Suppressor macrophage treated with lipopolysaccharide for 1 hour (primary cell): ENCODE measurements around the gene DLGAP1.
A peak's percentile ranks its signal among the peaks of the same experiment; 100 is the strongest.

Experiments
- DNase-seq, 3 donors: peaks; one replicate each; pipeline ENCODE4 v3.0.0-alpha.2; 2020 to 2022

The DLGAP1 gene

GRCh38 chr18:3453540-3454364 is 1001.4 kb downstream of the DLGAP1 start:
- DNase-seq, result peak; percentile 52 to 74 (median 71)

- no peak for DNase-seq
These were observed 1002.2 kb downstream of the DLGAP1 start for GRCh38 chr18:3452750-3453539.

GRCh38 chr18:3451989-3452749 is 1002.9 kb downstream of the DLGAP1 start:
- DNase-seq, result peak; percentile 50 to 69 (median 56)

- DNase-seq, result peak; percentile 96 to 98 (median 96)
These were observed 1003.7 kb downstream of the DLGAP1 start for GRCh38 chr18:3451183-3451988.

GRCh38 chr18:3450799-3451182 is 1004.3 kb downstream of the DLGAP1 start:
- DNase-seq, result no peak

- peak; percentile 65 to 81 (median 68) for DNase-seq
These were observed 1004.9 kb downstream of the DLGAP1 start, which contains the start of gene TGIF1 for GRCh38 chr18:3450012-3450798. Gene TGIF1 (plus strand): TSS chr18:3450172. CDS start chr18:3450490, 318 bp downstream.

GRCh38 chr18:3449512-3450011 is 1005.5 kb downstream of the DLGAP1 start:
- DNase-seq, result no peak

GRCh38 chr18:3448838-3449511 is 1006.1 kb downstream of the DLGAP1 start:
- peak; percentile 96 to 99 (median 98) for DNase-seq

GRCh38 chr18:3447895-3448837 is 1006.9 kb downstream of the DLGAP1 start:
- peak; percentile 93 to 95 (median 95) for DNase-seq

- peak; percentile 55 to 61 (median 60) for DNase-seq
These were observed 1007.8 kb downstream of the DLGAP1 start for GRCh38 chr18:3447068-3447894.
